Panc1 (cell line): ENCODE data around the gene ORC3. TPM values are rescaled to one million over a fixed set of nuclear protein-coding genes. Genes with fewer than 3 reads are reported as not detected.

Experiments used
- ATAC-seq: fragments of 200-7000 bp; cut with Tn5 transposase; 2 replicates; pipeline ENCODE4 v1.9.1; 2020; ENCODE audit warnings: mild to moderate bottlenecking, moderate library complexity
- BruUV-seq: library from RNA; stranded (reverse); fragments of 400-500 nt; replicated peaks from 2 replicates; lab custom pipeline; 2021; lab: Mats Ljungman, UMichigan
- CTCF ChIA-PET: fragments of 300-600 bp; sonication (Branson Sonifier 250); formaldehyde crosslinking; loops from one replicate; lab custom pipeline; 2022; ENCODE audit warnings: antibody characterized with exemption; lab: Charles Lee
- POLR2A ChIA-PET: fragments of 300-600 bp; sonication (Branson Sonifier 250); formaldehyde crosslinking; loops from one replicate; lab custom pipeline; 2022; ENCODE audit warnings: antibody characterized with exemption; lab: Charles Lee
- DNase-seq: peaks from one replicate; pipeline ENCODE4 v3.0.0-alpha.2; 2010; ENCODE audit warnings: low read depth, low spot score
- H3K27ac ChIP-seq: 2 replicates; pipeline ENCODE4 v1.5.1; 2011; ENCODE audit warnings: mild to moderate bottlenecking, low read length, inconsistent platforms
- H3K27me3 ChIP-seq: fragments of 200-500 bp; sonication (Bioruptor generic); 2 replicates; pipeline ENCODE4 v1.6.0; 2014; ENCODE audit warnings: low read length, inconsistent platforms; ENCODE audit not compliant: control insufficient read depth, insufficient read depth
- H3K36me3 ChIP-seq: fragments of 200-500 bp; sonication (Bioruptor generic); 2 replicates; pipeline ENCODE4 v1.5.1; 2014; ENCODE audit warnings: inconsistent platforms, mild to moderate bottlenecking, low read length, moderate library complexity; ENCODE audit not compliant: control insufficient read depth, insufficient read depth
- H3K4me1 ChIP-seq: 2 replicates; pipeline ENCODE4 v1.5.1; 2011; ENCODE audit warnings: inconsistent platforms, mild to moderate bottlenecking, low read length, moderate library complexity; ENCODE audit not compliant: control insufficient read depth, insufficient read depth
- H3K4me3 ChIP-seq, 2 experiments: 2 replicates each; pipeline ENCODE4 v1.5.1; 2011 to 2012; ENCODE audit warnings: low read depth in 2 of 2, low read length in 2 of 2, mild to moderate bottlenecking in 2 of 2, inconsistent platforms in 1 of 2, moderate library complexity in 1 of 2
- H3K9me3 ChIP-seq: fragments of 200-500 bp; sonication (Bioruptor generic); 2 replicates; pipeline ENCODE4 v1.5.1; 2014; ENCODE audit warnings: low read depth, mild to moderate bottlenecking, inconsistent platforms, low read length, moderate library complexity; ENCODE audit not compliant: control insufficient read depth, insufficient read depth
- POLR2AphosphoS5 ChIP-seq: IDR thresholded peaks from 2 replicates; pipeline ENCODE4 v1.6.1; 2012; ENCODE audit warnings: mild to moderate bottlenecking, low read depth, low read length, moderate library complexity
- REST ChIP-seq, 2 experiments: IDR thresholded peaks; 2 replicates each; pipeline ENCODE4 v1.6.1; 2011 to 2012; ENCODE audit warnings: low read depth in 2 of 2, control low read depth in 1 of 2, low read length in 1 of 2, mild to moderate bottlenecking in 1 of 2, moderate library complexity in 1 of 2; ENCODE audit not compliant: insufficient read depth in 1 of 2
- SIN3A ChIP-seq: IDR thresholded peaks from 2 replicates; pipeline ENCODE4 v1.6.1; 2012; ENCODE audit warnings: low read depth, mild to moderate bottlenecking, low read length, moderate library complexity, borderline replicate concordance; ENCODE audit not compliant: insufficient read depth
- TCF7L2 ChIP-seq: IDR thresholded peaks from 2 replicates; pipeline ENCODE4 v1.6.1; 2011; ENCODE audit warnings: mild to moderate bottlenecking, low read depth, low read length, inconsistent platforms
- in situ Hi-C: cut with HindIII; loops from 2 replicates; pipeline ENCODE4 v1.10.0; 2016; ENCODE audit warnings: low sequenced_read_pairs, low pct_unique_long_range_greater_than_20kb
- intact Hi-C: fragments of 100-400 bp; cut with micrococcal nuclease; formaldehyde crosslinking; loops from one replicate; pipeline ENCODE4 v1.10.0; 2022; ENCODE audit not compliant: unreplicated experiment
- total RNA-seq: library from RNA; stranded (reverse); gene quantifications from one replicate; pipeline ENCODE4 v1.2.1, GENCODE V29; 2021; ENCODE audit not compliant: unreplicated experiment
- TF ChIP-seq, protein P1 (sequence below): fragments of 450-650 bp; IDR thresholded peaks from 2 replicates; pipeline ENCODE4 v1.5.1; 2017; ENCODE audit warnings: mild to moderate bottlenecking

The ORC3 gene
- total RNA-seq, 1 experiment from 2014 or later, result 36.9 TPM

- H3K36me3 ChIP-seq, result peaks cover 15% of the 10 kb centered on the region
- no TSS peak for BruUV-seq
- in situ Hi-C loops (no loop called here), intact Hi-C loops (no loop called here)
- no peak for DNase-seq
- H3K4me1 ChIP-seq, result no peaks in the 10 kb centered on the region
- ATAC-seq, result no peak
- H3K27ac ChIP-seq, result no peak overlapping the region
- TF ChIP-seq SIN3A (no peak), POLR2AphosphoS5 (no peak), REST (IDR thresholded peaks at IDR 0.05; ENCODE audit: insufficient read depth in 1 of 2, low read depth in 2 of 2, low read length in 1 of 2) (no peak), TCF7L2 (no peak)
- TF ChIP-seq, protein P1, sequence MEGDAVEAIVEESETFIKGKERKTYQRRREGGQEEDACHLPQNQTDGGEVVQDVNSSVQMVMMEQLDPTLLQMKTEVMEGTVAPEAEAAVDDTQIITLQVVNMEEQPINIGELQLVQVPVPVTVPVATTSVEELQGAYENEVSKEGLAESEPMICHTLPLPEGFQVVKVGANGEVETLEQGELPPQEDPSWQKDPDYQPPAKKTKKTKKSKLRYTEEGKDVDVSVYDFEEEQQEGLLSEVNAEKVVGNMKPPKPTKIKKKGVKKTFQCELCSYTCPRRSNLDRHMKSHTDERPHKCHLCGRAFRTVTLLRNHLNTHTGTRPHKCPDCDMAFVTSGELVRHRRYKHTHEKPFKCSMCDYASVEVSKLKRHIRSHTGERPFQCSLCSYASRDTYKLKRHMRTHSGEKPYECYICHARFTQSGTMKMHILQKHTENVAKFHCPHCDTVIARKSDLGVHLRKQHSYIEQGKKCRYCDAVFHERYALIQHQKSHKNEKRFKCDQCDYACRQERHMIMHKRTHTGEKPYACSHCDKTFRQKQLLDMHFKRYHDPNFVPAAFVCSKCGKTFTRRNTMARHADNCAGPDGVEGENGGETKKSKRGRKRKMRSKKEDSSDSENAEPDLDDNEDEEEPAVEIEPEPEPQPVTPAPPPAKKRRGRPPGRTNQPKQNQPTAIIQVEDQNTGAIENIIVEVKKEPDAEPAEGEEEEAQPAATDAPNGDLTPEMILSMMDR, result no peak
- no peaks in the 10 kb centered on the region for H3K9me3 ChIP-seq
- no peaks in the 10 kb centered on the region for H3K27me3 ChIP-seq
- POLR2A ChIA-PET, result no interaction called here
- CTCF ChIA-PET, result no interaction called here
- no peak overlapping the region for H3K4me3 ChIP-seq
Measured at GRCh38 chr6:87654122-87654521, 64.2 kb downstream of the ORC3 start.

- no TSS peak for BruUV-seq
- peaks cover 15% of the 10 kb centered on the region for H3K36me3 ChIP-seq
- ATAC-seq (no peak), DNase-seq (no peak)
- ChIA-PET CTCF (no interaction called here), POLR2A (interaction anchor here (0.6 kb wide), 1 partner anchor 341 kb away, joined by 6 read pairs; no protein-coding TSS in a partner anchor)
- no peaks in the 10 kb centered on the region for H3K27me3 ChIP-seq
- no peak overlapping the region for H3K4me3 ChIP-seq
- no peaks in the 10 kb centered on the region for H3K9me3 ChIP-seq
- TF ChIP-seq, protein P1, result no peak
- no peak for TF ChIP-seq REST (IDR thresholded peaks at IDR 0.05; ENCODE audit: insufficient read depth in 1 of 2, low read depth in 2 of 2, low read length in 1 of 2)
- no peak for TF ChIP-seq TCF7L2
- no peak for TF ChIP-seq POLR2AphosphoS5
- TF ChIP-seq SIN3A, result no peak
- no peaks in the 10 kb centered on the region for H3K4me1 ChIP-seq
- intact Hi-C loops, result no loop called here
- in situ Hi-C loops, result no loop called here
- no peak overlapping the region for H3K27ac ChIP-seq
Measured at GRCh38 chr6:87654875-87655454, 65.0 kb downstream of the ORC3 start.
